H1 (cell line): ENCODE results near the gene RDM1. TPM values are rescaled to one million over a fixed set of nuclear protein-coding genes. Genes with fewer than 3 reads are reported as not detected.

ENCODE experiments used
- CBX5 ChIP-seq: fragments of 300-800, 300-1000 bp; sonication (generic); IDR thresholded peaks from 2 replicates; pipeline ENCODE4 v1.7.1; 2016; ENCODE audit warnings: antibody characterized with exemption, low read length, low read depth
- EP300 ChIP-seq, 2 experiments: IDR thresholded peaks; 1 replicate in 1 of 2; 2 replicates in 1 of 2; pipeline ENCODE4 v1.6.1; 2011 to 2012; ENCODE audit warnings: low read depth in 2 of 2, low read length in 2 of 2, mild to moderate bottlenecking in 2 of 2, borderline replicate concordance in 1 of 2, inconsistent platforms in 1 of 2, moderate library complexity in 1 of 2
- GABPA ChIP-seq: IDR thresholded peaks from 2 replicates; pipeline ENCODE4 v1.6.1; 2011; ENCODE audit warnings: mild to moderate bottlenecking, low read length, moderate library complexity, borderline replicate concordance; ENCODE audit not compliant: insufficient read depth
- KDM1A ChIP-seq: fragments of 200-600, 300-600 bp; sonication (generic); IDR thresholded peaks from 2 replicates; pipeline ENCODE4 v1.7.1; 2016; ENCODE audit warnings: mild to moderate bottlenecking, low read length, borderline replicate concordance
- PHF8 ChIP-seq: fragments of 200-600 bp; sonication (generic); conservative IDR thresholded peaks from 2 replicates; pipeline ENCODE4 v1.7.1; 2012; ENCODE audit warnings: low read depth, mild to moderate bottlenecking, inconsistent platforms, low read length, moderate library complexity
- POLR2AphosphoS5 ChIP-seq: IDR thresholded peaks from 2 replicates; pipeline ENCODE4 v1.6.1; 2011; ENCODE audit warnings: low read depth, low read length
- polyA plus RNA-seq, 7 experiments: library from polyadenylated mRNA; depleted of rRNA in 3 of 7; stranded (reverse) in 5 of 7; unstranded in 2 of 7; fragments of >200 nt in 5 of 7; fragments of 200-250 nt in 2 of 7; gene quantifications; 1 replicate in 5 of 7; 2 replicates in 1 of 7; 4 replicates in 1 of 7; pipeline versions ENCODE4 v1.2.1 to v1.2.3, GENCODE V29; 2011 to 2013; ENCODE audit warnings: missing spikeins in 2 of 7, mixed read lengths in 2 of 7
- total RNA-seq: library from RNA; stranded (reverse); fragmentation: NEBNext Ultra II Directional; extraction: Animal tissue kit (Norgen Biotek cat#: 25700); gene quantifications from 2 replicates; pipeline ENCODE4 v1.2.1, GENCODE V29; 2021
- TF ChIP-seq, protein P1 (sequence below): fragments of 300-600 bp; sonication (generic); IDR thresholded peaks from 2 replicates; pipeline ENCODE4 v1.7.1; 2012; ENCODE audit warnings: low read length, moderate library complexity, mild to moderate bottlenecking, inconsistent platforms; ENCODE audit not compliant: insufficient replicate concordance
- TF ChIP-seq, protein P2 (sequence below): IDR thresholded peaks from 2 replicates; pipeline ENCODE4 v1.6.1; 2011; ENCODE audit warnings: low read length, improper control_type of control experiment

Gene RDM1
- total and polyA plus RNA-seq, 2 of the 8 experiments (the other 6 are each of a cell fraction or from before 2014, with no cell fraction given), result 7.3 to 9.7 TPM

DNA sequence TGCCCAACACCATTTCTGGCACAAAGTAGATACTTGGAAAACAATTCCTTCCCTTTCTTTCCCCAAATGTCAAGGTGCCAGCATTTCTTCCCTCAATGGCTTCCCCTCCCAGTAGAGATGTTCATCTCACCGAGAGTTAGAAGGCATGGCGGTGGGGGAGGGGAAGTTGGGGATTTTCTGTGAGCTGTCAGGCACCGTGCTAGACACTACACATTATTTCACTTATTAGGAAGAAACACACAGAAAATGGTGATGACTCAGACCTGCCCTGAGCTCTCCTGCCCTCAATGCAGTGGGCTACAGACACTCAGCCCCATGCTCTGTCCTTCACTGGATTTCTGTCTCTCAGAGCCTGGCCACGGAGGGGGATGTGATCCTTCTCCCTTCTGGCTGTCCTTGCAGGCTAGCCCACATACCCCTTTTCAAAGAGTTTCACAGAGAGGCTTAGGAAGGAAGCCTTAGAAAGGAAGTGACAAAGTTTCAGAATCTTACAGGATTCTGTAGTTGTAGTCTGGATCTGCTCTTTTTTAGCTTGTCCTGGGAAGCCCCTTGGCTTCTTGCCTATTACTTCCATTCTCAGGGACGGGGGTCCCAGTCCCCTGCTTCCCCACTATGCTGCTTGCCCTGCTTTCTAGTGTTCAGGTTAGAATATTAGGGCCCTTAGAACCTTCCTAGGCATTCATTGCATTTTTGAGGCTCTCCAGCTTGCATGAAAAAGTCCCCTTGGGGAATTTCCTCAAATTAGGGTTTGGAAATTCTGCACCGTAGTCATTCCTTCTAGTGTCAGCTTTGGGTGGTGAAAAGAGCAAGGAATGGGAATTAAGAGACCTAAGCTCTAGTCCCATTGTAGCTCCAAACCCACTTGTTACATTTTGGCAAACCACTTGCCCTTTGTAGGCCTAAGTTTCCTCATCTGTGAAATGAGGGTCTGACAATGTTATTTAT is 38.2 kb downstream of the RDM1 start (continued):
- TF ChIP-seq, protein P1, sequence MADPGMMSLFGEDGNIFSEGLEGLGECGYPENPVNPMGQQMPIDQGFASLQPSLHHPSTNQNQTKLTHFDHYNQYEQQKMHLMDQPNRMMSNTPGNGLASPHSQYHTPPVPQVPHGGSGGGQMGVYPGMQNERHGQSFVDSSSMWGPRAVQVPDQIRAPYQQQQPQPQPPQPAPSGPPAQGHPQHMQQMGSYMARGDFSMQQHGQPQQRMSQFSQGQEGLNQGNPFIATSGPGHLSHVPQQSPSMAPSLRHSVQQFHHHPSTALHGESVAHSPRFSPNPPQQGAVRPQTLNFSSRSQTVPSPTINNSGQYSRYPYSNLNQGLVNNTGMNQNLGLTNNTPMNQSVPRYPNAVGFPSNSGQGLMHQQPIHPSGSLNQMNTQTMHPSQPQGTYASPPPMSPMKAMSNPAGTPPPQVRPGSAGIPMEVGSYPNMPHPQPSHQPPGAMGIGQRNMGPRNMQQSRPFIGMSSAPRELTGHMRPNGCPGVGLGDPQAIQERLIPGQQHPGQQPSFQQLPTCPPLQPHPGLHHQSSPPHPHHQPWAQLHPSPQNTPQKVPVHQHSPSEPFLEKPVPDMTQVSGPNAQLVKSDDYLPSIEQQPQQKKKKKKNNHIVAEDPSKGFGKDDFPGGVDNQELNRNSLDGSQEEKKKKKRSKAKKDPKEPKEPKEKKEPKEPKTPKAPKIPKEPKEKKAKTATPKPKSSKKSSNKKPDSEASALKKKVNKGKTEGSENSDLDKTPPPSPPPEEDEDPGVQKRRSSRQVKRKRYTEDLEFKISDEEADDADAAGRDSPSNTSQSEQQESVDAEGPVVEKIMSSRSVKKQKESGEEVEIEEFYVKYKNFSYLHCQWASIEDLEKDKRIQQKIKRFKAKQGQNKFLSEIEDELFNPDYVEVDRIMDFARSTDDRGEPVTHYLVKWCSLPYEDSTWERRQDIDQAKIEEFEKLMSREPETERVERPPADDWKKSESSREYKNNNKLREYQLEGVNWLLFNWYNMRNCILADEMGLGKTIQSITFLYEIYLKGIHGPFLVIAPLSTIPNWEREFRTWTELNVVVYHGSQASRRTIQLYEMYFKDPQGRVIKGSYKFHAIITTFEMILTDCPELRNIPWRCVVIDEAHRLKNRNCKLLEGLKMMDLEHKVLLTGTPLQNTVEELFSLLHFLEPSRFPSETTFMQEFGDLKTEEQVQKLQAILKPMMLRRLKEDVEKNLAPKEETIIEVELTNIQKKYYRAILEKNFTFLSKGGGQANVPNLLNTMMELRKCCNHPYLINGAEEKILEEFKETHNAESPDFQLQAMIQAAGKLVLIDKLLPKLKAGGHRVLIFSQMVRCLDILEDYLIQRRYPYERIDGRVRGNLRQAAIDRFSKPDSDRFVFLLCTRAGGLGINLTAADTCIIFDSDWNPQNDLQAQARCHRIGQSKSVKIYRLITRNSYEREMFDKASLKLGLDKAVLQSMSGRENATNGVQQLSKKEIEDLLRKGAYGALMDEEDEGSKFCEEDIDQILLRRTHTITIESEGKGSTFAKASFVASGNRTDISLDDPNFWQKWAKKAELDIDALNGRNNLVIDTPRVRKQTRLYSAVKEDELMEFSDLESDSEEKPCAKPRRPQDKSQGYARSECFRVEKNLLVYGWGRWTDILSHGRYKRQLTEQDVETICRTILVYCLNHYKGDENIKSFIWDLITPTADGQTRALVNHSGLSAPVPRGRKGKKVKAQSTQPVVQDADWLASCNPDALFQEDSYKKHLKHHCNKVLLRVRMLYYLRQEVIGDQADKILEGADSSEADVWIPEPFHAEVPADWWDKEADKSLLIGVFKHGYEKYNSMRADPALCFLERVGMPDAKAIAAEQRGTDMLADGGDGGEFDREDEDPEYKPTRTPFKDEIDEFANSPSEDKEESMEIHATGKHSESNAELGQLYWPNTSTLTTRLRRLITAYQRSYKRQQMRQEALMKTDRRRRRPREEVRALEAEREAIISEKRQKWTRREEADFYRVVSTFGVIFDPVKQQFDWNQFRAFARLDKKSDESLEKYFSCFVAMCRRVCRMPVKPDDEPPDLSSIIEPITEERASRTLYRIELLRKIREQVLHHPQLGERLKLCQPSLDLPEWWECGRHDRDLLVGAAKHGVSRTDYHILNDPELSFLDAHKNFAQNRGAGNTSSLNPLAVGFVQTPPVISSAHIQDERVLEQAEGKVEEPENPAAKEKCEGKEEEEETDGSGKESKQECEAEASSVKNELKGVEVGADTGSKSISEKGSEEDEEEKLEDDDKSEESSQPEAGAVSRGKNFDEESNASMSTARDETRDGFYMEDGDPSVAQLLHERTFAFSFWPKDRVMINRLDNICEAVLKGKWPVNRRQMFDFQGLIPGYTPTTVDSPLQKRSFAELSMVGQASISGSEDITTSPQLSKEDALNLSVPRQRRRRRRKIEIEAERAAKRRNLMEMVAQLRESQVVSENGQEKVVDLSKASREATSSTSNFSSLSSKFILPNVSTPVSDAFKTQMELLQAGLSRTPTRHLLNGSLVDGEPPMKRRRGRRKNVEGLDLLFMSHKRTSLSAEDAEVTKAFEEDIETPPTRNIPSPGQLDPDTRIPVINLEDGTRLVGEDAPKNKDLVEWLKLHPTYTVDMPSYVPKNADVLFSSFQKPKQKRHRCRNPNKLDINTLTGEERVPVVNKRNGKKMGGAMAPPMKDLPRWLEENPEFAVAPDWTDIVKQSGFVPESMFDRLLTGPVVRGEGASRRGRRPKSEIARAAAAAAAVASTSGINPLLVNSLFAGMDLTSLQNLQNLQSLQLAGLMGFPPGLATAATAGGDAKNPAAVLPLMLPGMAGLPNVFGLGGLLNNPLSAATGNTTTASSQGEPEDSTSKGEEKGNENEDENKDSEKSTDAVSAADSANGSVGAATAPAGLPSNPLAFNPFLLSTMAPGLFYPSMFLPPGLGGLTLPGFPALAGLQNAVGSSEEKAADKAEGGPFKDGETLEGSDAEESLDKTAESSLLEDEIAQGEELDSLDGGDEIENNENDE, result no peak
- TF ChIP-seq POLR2AphosphoS5 (no peak), GABPA (no peak), CBX5 (no peak), EP300 (IDR thresholded peaks at IDR 0.05; ENCODE audit: borderline replicate concordance in 1 of 2, low read depth in 2 of 2, low read length in 2 of 2) (no peak), KDM1A (no peak), PHF8 (no peak)
- TF ChIP-seq, protein P2, sequence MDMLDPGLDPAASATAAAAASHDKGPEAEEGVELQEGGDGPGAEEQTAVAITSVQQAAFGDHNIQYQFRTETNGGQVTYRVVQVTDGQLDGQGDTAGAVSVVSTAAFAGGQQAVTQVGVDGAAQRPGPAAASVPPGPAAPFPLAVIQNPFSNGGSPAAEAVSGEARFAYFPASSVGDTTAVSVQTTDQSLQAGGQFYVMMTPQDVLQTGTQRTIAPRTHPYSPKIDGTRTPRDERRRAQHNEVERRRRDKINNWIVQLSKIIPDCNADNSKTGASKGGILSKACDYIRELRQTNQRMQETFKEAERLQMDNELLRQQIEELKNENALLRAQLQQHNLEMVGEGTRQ, result no peak
